ENCODE results near the gene GPR3.
"Not testable (repeated sequence)": the region's sequence is repeated elsewhere in the genome, so short reads cannot be mapped to it uniquely, and the experiment has no call there.

GPR3 gene

GRCh38 chr1:27428316-27429028 lies 36.0 kb downstream of the GPR3 start:
- no peak for DNase-seq (ENCODE audit: low spot score)

GRCh38 chr1:27429029-27429425 lies 36.6 kb downstream of the GPR3 start:
- no peak for DNase-seq (ENCODE audit: low spot score)

- DNase-seq (ENCODE audit: low spot score) = no peak
Observed at GRCh38 chr1:27430903-27431600, 38.6 kb downstream of the GPR3 start.

GRCh38 chr1:27431601-27431940 lies 39.1 kb downstream of the GPR3 start:
- DNase-seq (ENCODE audit: low spot score) = no peak

GRCh38 chr1:27432725-27433124 lies 40.3 kb downstream of the GPR3 start:
- not testable (repeated sequence) for DNase-seq (ENCODE audit: low spot score)

- no peak for DNase-seq (ENCODE audit: low spot score)
Observed at GRCh38 chr1:27433706-27434105, 41.3 kb downstream of the GPR3 start.

- DNase-seq (ENCODE audit: low spot score) = no peak
Observed at GRCh38 chr1:27435566-27436203, 43.3 kb downstream of the GPR3 start.

- DNase-seq (ENCODE audit: low spot score) = peak; percentile 71
Observed at GRCh38 chr1:27436204-27437159, 44.1 kb downstream of the GPR3 start.

GRCh38 chr1:27438621-27439061 lies 46.2 kb downstream of the GPR3 start:
- DNase-seq (ENCODE audit: low spot score) = no peak

- DNase-seq (ENCODE audit: low spot score) = no peak
Observed at GRCh38 chr1:27439150-27439549, 46.7 kb downstream of the GPR3 start.

- no peak for DNase-seq (ENCODE audit: low spot score)
Observed at GRCh38 chr1:27444632-27445031, 52.2 kb downstream of the GPR3 start.
